ENCODE data around the gene PIK3R3.

Gene PIK3R3

DNA sequence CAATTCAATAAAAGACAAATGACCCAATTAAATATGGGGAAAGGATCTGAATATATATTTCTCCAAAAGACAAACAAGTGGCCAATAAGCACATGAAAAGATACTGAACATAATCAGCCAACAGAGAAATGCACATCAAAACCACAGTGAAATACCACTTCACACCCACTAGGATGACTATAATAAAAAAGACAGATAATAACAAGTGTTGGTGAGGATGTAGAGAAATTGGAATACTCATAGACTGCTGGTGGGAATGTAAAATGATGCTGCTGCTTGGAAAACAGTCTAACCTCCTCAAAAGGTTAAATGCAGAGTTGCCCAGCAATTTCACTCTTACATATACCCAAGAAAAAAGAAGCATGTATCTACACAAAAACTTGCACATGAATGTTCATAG is 48.9 kb downstream of the PIK3R3 start:
- H3K4me3 ChIP-seq (ENCODE audit: low read depth, low read length) = no peak overlapping the region
- DNase-seq (ENCODE audit: low read depth) = no peak
- TF ChIP-seq, protein P1, sequence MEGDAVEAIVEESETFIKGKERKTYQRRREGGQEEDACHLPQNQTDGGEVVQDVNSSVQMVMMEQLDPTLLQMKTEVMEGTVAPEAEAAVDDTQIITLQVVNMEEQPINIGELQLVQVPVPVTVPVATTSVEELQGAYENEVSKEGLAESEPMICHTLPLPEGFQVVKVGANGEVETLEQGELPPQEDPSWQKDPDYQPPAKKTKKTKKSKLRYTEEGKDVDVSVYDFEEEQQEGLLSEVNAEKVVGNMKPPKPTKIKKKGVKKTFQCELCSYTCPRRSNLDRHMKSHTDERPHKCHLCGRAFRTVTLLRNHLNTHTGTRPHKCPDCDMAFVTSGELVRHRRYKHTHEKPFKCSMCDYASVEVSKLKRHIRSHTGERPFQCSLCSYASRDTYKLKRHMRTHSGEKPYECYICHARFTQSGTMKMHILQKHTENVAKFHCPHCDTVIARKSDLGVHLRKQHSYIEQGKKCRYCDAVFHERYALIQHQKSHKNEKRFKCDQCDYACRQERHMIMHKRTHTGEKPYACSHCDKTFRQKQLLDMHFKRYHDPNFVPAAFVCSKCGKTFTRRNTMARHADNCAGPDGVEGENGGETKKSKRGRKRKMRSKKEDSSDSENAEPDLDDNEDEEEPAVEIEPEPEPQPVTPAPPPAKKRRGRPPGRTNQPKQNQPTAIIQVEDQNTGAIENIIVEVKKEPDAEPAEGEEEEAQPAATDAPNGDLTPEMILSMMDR (IDR thresholded peaks at IDR 0.05; ENCODE audit: insufficient read depth, low read depth, low read length, missing control alignments) = no peak

DNA sequence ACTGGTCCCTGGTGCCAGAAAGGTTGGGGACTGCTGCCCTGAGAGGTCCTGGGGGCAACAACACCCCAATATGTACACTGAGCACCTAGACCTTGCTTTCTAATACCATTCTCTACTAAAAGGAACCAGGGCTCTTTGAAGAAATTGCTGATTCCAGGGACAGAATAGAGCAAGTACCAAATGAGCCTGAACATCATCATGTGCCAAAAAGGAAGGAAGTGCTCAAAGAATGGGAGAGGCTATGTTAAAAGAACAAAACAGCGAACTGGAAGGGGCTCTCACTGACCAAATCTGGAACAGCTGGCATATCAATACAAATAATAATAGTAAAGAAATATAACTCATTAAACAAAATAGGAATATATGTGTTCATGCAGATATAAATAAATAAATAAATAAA is 50.8 kb downstream of the PIK3R3 start:
- DNase-seq (ENCODE audit: low read depth) = no peak
- H3K4me3 ChIP-seq (ENCODE audit: low read depth, low read length) = no peak overlapping the region
- TF ChIP-seq, protein P1 (IDR thresholded peaks at IDR 0.05; ENCODE audit: insufficient read depth, low read depth, low read length, missing control alignments) = no peak

GRCh38 chr1:46081206-46081605 is 51.2 kb downstream of the PIK3R3 start:
- H3K4me3 ChIP-seq (ENCODE audit: low read depth, low read length) = no peak overlapping the region
- DNase-seq (ENCODE audit: low read depth) = no peak
- TF ChIP-seq, protein P1 (IDR thresholded peaks at IDR 0.05; ENCODE audit: insufficient read depth, low read depth, low read length, missing control alignments) = no peak

- TF ChIP-seq, protein P1 (IDR thresholded peaks at IDR 0.05; ENCODE audit: insufficient read depth, low read depth, low read length, missing control alignments) = no peak
- DNase-seq (ENCODE audit: low read depth) = no peak
- H3K4me3 ChIP-seq (ENCODE audit: low read depth, low read length) = no peak overlapping the region
These were observed 52.2 kb downstream of the PIK3R3 start for GRCh38 chr1:46080257-46080656.

GRCh38 chr1:46077644-46078043 is 54.8 kb downstream of the PIK3R3 start:
- no peak overlapping the region for H3K4me3 ChIP-seq (ENCODE audit: low read depth, low read length)
- TF ChIP-seq, protein P1 (IDR thresholded peaks at IDR 0.05; ENCODE audit: insufficient read depth, low read depth, low read length, missing control alignments) = no peak
- DNase-seq (ENCODE audit: low read depth) = no peak

DNA sequence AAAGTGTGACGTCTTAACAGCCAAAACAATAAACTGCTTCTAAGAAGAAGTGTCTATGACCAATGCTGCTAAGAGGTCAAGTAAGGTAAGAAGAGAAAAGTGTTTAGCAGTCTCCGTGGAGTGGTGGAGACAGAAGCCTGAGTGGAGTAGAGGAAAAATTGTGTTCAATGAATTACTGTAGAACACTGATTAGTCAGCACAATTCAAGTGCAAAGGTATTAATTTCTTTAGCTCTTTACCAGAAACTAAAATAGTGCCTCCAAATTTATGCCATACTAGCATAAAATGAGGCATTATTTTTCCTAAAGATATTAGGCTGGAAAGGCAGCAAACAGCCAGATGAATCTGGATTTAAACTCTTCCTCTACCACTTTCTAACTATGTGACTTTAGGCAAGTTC is 56.1 kb downstream of the PIK3R3 start:
- TF ChIP-seq, protein P1 (IDR thresholded peaks at IDR 0.05; ENCODE audit: insufficient read depth, low read depth, low read length, missing control alignments) = no peak
- DNase-seq (ENCODE audit: low read depth) = no peak
- H3K4me3 ChIP-seq (ENCODE audit: low read depth, low read length) = no peak overlapping the region

- H3K4me3 ChIP-seq (ENCODE audit: low read depth, low read length) = no peak overlapping the region
- no peak for DNase-seq (ENCODE audit: low read depth)
- TF ChIP-seq, protein P1 (IDR thresholded peaks at IDR 0.05; ENCODE audit: insufficient read depth, low read depth, low read length, missing control alignments) = no peak
These were observed 59.5 kb downstream of the PIK3R3 start for GRCh38 chr1:46072975-46073374.
